Adipocyte (in vitro differentiated cells): ENCODE data around the gene ANKRD52.
"Not testable (repeated sequence)": the region's sequence is repeated elsewhere in the genome, so short reads cannot be mapped to it uniquely, and the experiment has no call there.

ENCODE experiments used
- DNase-seq: peaks from one replicate; pipeline ENCODE4 v3.0.0-alpha.2; 2015; ENCODE audit warnings: low read depth
- H3K27me3 ChIP-seq: replicated peaks from 2 replicates; pipeline ENCODE4 v1.7.0; 2013; ENCODE audit warnings: mild to moderate bottlenecking, low read length, moderate library complexity; ENCODE audit not compliant: control insufficient read depth, insufficient read depth
- H3K36me3 ChIP-seq: 2 replicates; pipeline ENCODE4 v1.7.0; 2013; ENCODE audit warnings: low read length, mild to moderate bottlenecking, moderate library complexity; ENCODE audit not compliant: control insufficient read depth, insufficient read depth, severe bottlenecking
- H3K4me1 ChIP-seq: 2 replicates; pipeline ENCODE4 v1.7.0; 2013; ENCODE audit warnings: mild to moderate bottlenecking, low read length, moderate library complexity; ENCODE audit not compliant: control insufficient read depth, insufficient read depth
- H3K4me3 ChIP-seq: 2 replicates; pipeline ENCODE4 v1.7.0; 2013; ENCODE audit warnings: mild to moderate bottlenecking, low read length, moderate library complexity
- H3K9ac ChIP-seq: 2 replicates; pipeline ENCODE4 v1.7.0; 2013; ENCODE audit warnings: mild to moderate bottlenecking, low read length, moderate library complexity
- H3K9me3 ChIP-seq: 2 replicates; pipeline ENCODE4 v1.7.0; 2013; ENCODE audit warnings: mild to moderate bottlenecking, low read length, moderate library complexity; ENCODE audit not compliant: control insufficient read depth

Gene ANKRD52

GRCh38 chr12:56267443-56268071 lies 9.4 kb upstream of the ANKRD52 start:
- peaks cover 32% of the 10 kb centered on the region for H3K36me3 ChIP-seq
- no peak for DNase-seq
- peaks cover 18% of the 10 kb centered on the region for H3K4me1 ChIP-seq
- no peaks in the 10 kb centered on the region for H3K27me3 ChIP-seq
- H3K9me3 ChIP-seq = no peaks in the 10 kb centered on the region
- peak overlapping the region; percentile 92 for H3K9ac ChIP-seq
- H3K4me3 ChIP-seq = peak overlapping the region; percentile 90

GRCh38 chr12:56266693-56267442 lies 8.7 kb upstream of the ANKRD52 start, which contains the start of gene COQ10A:
COQ10A (plus strand) TSS chr12:56266942; CDS start chr12:56267119, 177 bp downstream.
- H3K9ac ChIP-seq = peak within 1 kb of the TSS; percentile 92
- DNase-seq = peak; percentile 96
- H3K9me3 ChIP-seq = no peaks in the 10 kb centered on the region
- H3K36me3 ChIP-seq = peaks cover 25% of the 10 kb centered on the region
- H3K4me3 ChIP-seq = peak within 1 kb of the TSS; percentile 90
- no peaks in the 10 kb centered on the region for H3K27me3 ChIP-seq
- peaks cover 21% of the 10 kb centered on the region for H3K4me1 ChIP-seq

DNA sequence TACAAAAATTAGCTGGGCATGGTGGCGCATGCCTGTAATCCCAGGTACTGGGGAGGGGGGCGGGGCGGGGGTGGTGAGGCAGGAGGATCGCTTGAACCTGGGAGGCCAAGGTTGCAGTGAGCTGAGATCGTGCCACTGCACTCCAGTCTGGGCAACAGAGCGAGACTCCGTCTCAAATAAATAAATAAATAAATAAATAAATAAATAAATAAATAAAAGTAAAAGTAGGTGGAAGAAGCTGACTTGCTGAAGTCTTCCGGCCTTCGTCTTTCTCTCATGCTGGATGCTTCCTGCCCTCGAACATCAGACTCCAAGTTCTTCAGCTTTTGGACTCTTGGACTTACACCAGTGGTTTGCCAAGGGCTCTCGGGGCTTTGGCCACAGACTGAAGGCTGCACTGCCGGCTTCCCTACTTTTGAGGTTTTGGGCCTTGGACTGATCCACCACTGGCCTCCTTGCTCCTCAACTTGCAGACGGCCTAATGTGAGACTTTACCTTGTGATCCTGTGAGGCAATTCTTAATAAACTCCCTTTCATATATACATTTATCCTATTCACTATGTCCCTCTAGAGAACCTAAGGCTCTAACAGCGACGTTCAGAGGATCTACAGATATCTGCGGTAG lies 8.0 kb upstream of the ANKRD52 start:
- not testable (repeated sequence) for H3K9me3 ChIP-seq, DNase-seq, H3K27me3 ChIP-seq
- H3K36me3 ChIP-seq = peaks cover 18% of the 10 kb centered on the region
- H3K4me3 ChIP-seq = peak overlapping the region; percentile 90
- H3K4me1 ChIP-seq = peaks cover 27% of the 10 kb centered on the region
- H3K9ac ChIP-seq = peak overlapping the region; percentile 92

DNA sequence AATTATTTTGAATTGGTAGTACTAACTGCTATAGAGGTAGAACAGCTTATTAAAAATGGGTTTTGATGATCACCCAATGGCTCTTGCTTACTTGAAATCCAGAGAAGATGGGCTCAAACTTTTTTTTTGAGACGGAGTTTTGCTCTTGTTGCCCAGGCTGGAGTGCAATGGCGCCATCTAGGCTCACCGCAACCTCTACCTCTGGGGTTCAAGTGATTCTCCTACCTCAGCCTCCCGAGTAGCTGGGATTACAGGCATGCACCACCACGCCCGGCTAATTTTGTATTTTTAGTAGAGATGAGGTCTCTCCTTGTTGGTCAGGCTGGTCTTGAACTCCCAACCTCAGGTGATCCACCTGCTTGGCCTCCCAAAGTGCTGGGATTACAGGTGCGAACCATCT lies 4.8 kb upstream of the ANKRD52 start:
- not testable (repeated sequence) for H3K9me3 ChIP-seq, H3K9ac ChIP-seq, H3K4me3 ChIP-seq, H3K27me3 ChIP-seq, H3K36me3 ChIP-seq, DNase-seq
- H3K4me1 ChIP-seq = peaks cover 28% of the 10 kb centered on the region

DNA sequence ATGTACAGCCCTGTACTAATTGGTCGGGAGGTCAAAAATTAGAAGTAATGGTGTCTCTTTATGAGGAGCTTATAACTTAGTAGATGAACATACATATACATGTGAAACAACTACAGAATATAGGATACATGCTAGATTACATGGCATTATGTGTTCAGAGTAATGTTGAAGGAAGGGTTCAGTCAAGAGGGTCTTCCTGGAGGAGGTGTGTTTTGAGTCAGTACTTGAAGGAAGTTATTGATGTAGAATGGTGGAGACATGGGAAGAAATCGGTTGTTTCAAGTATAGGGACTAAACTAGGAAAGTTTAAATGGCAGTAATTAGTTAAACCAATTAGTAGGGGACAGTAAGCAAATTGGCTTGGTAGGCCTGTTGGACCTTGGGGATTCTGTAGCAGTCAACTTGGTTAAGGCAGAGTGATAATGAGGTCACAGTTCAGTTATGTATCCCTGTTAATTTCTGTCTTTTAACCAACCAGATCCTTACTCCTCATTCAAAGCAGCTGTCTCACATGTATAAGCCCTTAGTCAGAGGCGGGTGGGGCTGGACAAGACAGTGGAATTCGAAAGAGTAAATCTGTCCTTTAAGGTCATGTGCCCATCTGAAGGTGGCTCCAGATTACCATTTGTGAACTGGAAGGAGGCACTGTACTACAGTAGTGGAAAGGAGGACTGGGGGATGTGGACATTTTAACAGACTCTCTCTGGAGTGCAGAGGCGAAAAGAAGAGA lies 3.5 kb upstream of the ANKRD52 start:
- Histone ChIP-seq H3K36me3 (no peaks in the 10 kb centered on the region), H3K4me1 (peaks cover 30% of the 10 kb centered on the region), H3K9me3 (no peaks in the 10 kb centered on the region), H3K4me3 (no peak overlapping the region), H3K27me3 (no peaks in the 10 kb centered on the region), H3K9ac (no peak overlapping the region)
- DNase-seq = peak; percentile 59

DNA sequence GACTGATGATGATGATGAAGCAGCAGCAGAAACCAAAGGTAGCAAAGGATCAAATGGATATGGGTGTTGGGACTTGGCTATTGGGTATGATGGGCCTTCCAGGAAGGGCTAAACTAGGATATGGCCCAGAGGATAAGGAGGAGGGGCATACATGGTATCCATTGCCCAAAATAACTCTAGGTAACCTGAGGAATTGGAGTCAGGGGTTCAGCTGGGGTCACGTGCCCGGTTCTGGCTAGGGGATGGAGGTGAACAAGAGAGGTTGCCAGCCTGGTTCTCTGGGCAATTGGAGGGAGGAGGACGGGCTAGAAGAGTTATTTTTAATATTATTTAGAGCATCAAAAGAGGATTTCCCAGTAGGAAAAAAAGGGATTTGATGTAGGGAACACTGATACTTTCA lies 2.7 kb upstream of the ANKRD52 start:
- DNase-seq = no peak
- Histone ChIP-seq H3K4me1 (peaks cover 32% of the 10 kb centered on the region), H3K9me3 (no peaks in the 10 kb centered on the region), H3K4me3 (no peak overlapping the region), H3K9ac (no peak overlapping the region), H3K27me3 (no peaks in the 10 kb centered on the region), H3K36me3 (peaks cover 3% of the 10 kb centered on the region)

DNA sequence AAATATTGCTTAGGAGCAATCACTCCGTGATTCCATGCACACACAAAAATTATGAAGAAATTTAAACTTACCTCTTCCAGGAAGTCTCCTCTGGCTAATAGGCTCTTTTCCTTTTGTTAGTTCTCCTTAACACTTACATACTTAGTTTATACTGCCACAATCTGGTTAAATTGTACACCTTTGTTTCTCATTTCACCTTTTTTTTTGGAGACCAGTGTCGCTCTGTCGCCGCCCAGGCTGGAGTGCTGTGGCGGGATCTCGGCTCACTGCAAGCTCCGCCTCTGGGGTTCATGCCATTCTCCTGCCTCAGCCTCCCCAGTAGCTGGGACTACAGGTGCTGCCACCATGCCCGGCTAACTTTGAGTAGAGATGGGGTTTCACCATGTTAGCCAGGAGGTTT lies 2.2 kb upstream of the ANKRD52 start:
- no peak for DNase-seq
- Histone ChIP-seq H3K4me3 (no peak overlapping the region), H3K9ac (no peak overlapping the region), H3K9me3 (no peaks in the 10 kb centered on the region), H3K4me1 (peaks cover 36% of the 10 kb centered on the region), H3K36me3 (peaks cover 9% of the 10 kb centered on the region), H3K27me3 (no peaks in the 10 kb centered on the region)

GRCh38 chr12:56258820-56259183 lies 618 bp upstream of the ANKRD52 start:
- DNase-seq = no peak
- H3K27me3 ChIP-seq = no peaks in the 10 kb centered on the region
- H3K9ac ChIP-seq = peak overlapping the region; percentile 92
- H3K36me3 ChIP-seq = peaks cover 24% of the 10 kb centered on the region
- peak overlapping the region; percentile 86 for H3K4me3 ChIP-seq
- H3K4me1 ChIP-seq = peaks cover 36% of the 10 kb centered on the region
- no peaks in the 10 kb centered on the region for H3K9me3 ChIP-seq

DNA sequence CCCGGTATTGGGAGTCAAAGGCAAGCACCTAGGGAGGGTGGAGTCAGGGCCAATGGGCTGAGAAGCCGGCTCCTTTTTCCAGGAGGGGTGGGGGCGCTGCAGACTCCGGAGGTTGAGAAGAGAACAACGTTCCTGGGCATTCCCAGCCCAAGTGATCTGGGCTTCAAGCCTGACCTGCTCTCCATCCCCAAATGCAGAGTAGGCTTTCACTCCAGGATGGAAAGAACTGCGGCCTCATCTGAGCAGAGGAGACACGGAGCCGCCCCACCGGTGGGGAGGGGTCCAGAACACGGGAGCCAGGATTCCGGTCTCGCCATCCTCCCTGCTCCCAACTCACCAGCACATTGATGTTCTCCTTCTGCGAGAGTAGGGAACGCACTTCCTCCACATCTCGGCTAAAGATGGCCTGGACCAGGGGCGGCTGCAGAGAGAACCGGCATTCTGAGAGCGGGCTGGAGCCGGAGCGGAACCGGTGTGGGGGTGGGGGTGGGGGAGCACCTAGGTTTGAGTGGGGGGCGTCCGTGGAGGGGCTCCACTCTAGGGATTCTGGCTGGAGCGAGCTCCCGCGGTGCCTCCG lies 605 bp downstream of the ANKRD52 start:
- no peaks in the 10 kb centered on the region for H3K27me3 ChIP-seq
- H3K4me1 ChIP-seq = peaks cover 36% of the 10 kb centered on the region
- peak overlapping the region; percentile 86 for H3K4me3 ChIP-seq
- no peaks in the 10 kb centered on the region for H3K9me3 ChIP-seq
- peak; percentile 60 for DNase-seq
- H3K36me3 ChIP-seq = peaks cover 37% of the 10 kb centered on the region
- peak overlapping the region; percentile 92 for H3K9ac ChIP-seq

DNA sequence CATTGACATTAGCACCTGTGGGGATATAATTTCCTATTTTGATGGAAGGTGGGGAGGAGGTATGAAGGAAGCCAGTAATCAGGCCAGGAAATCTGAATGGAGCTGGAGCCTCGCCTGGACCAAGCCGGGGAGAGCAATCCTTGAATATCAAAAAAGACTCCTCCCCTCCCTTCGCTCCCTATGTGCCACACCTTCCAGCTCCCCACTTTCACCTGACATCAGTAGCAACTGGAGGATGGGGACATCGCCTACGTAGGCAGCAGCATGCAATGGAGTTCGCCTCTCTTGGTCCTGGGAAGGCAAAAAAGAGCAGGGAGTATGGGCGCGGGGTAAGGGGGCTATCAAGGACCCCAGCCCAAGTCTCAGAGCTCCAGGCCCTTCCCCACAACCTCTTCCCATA lies 1.1 kb downstream of the ANKRD52 start:
- H3K9me3 ChIP-seq = no peaks in the 10 kb centered on the region
- H3K4me1 ChIP-seq = peaks cover 35% of the 10 kb centered on the region
- peaks cover 42% of the 10 kb centered on the region for H3K36me3 ChIP-seq
- H3K4me3 ChIP-seq = peak overlapping the region; percentile 86
- DNase-seq = no peak
- H3K27me3 ChIP-seq = no peaks in the 10 kb centered on the region
- peak overlapping the region; percentile 92 for H3K9ac ChIP-seq
